Endothelial cell of umbilical vein (primary cell): ENCODE data around the gene NPIPB6. TPM values are rescaled to one million over a fixed set of nuclear protein-coding genes. Genes with fewer than 3 reads are reported as not detected.

Experiments used
- BruUV-seq: library from RNA; stranded (reverse); fragments of 400-500 nt; replicated peaks from 2 replicates; lab custom pipeline; 2021; lab: Mats Ljungman, UMichigan
- CTCF ChIA-PET: fragments of 300-600, 350-600 bp; sonication (Branson Sonifier 250); formaldehyde crosslinking; loops from one replicate; lab custom pipeline; 2021; ENCODE audit warnings: antibody characterized with exemption, inconsistent platforms; lab: Charles Lee
- POLR2A ChIA-PET: fragments of 300-600, 350-600 bp; sonication (Branson Sonifier 250); formaldehyde crosslinking; loops from one replicate; lab custom pipeline; 2021; ENCODE audit warnings: antibody characterized with exemption, inconsistent platforms; lab: Charles Lee
- DNase-seq: peaks from one replicate; pipeline ENCODE4 v3.0.0-alpha.2; 2011; ENCODE audit warnings: low read depth, low spot score
- FAIRE-seq: peaks from 2 replicates; lab custom pipeline; 2011; peaks lifted over from hg19 to GRCh38; lab: Jason Lieb, UNC
- H2AFZ ChIP-seq: 2 replicates; pipeline ENCODE4 v1.6.0; 2012; ENCODE audit warnings: low read depth, low read length, control low read depth, inconsistent platforms
- H3K27ac ChIP-seq: 2 replicates; pipeline ENCODE4 v1.5.1; 2011; ENCODE audit warnings: low read depth, mild to moderate bottlenecking, control low read depth, low read length, moderate library complexity; ENCODE audit not compliant: insufficient read depth
- H3K27me3 ChIP-seq, 2 experiments: 2 replicates each; pipeline versions ENCODE4 v1.6.0 to v1.6.1; 2011; ENCODE audit warnings: low read length in 2 of 2, mixed read lengths in 1 of 2; ENCODE audit not compliant: control insufficient read depth in 2 of 2, insufficient read depth in 2 of 2
- H3K36me3 ChIP-seq, 2 experiments: 2 replicates in 1 of 2; 3 replicates in 1 of 2; pipeline ENCODE4 v1.5.1; 2011; ENCODE audit warnings: low read length in 2 of 2, mild to moderate bottlenecking in 1 of 2, moderate library complexity in 1 of 2; ENCODE audit not compliant: control insufficient read depth in 2 of 2, insufficient read depth in 2 of 2; ENCODE audit errors: extremely low read depth in 1 of 2
- H3K4me1 ChIP-seq: 3 replicates; pipeline ENCODE4 v1.5.1; 2011; ENCODE audit warnings: mild to moderate bottlenecking, low read length; ENCODE audit not compliant: control insufficient read depth, insufficient read depth; ENCODE audit errors: extremely low read depth
- H3K4me2 ChIP-seq: 2 replicates; pipeline ENCODE4 v1.6.1; 2011; ENCODE audit warnings: low read length, control low read depth, mixed read lengths; ENCODE audit not compliant: insufficient read depth
- H3K4me3 ChIP-seq, 3 experiments: fragments of 200-600 bp in 1 of 3; sonication (generic), shearing (Covaris generic) in 1 of 3; replicated peaks in 1 of 3; 2 replicates each; pipeline ENCODE4 v1.5.1; 2011 to 2016; ENCODE audit warnings: control low read depth in 3 of 3, low read length in 3 of 3, mild to moderate bottlenecking in 2 of 3, inconsistent platforms in 1 of 3, low read depth in 1 of 3, moderate library complexity in 1 of 3; ENCODE audit not compliant: insufficient read depth in 1 of 3
- H3K79me2 ChIP-seq: 2 replicates; pipeline ENCODE4 v1.6.0; 2012; ENCODE audit warnings: low read length, inconsistent platforms; ENCODE audit not compliant: control insufficient read depth, insufficient read depth
- H3K9ac ChIP-seq: replicated peaks from 2 replicates; pipeline ENCODE3; 2011; ENCODE audit warnings: low read length, control low read depth; ENCODE audit not compliant: insufficient read depth; ENCODE audit errors: extremely low read depth
- H3K9me1 ChIP-seq: replicated peaks from 3 replicates; pipeline ENCODE4 v1.6.0; 2011; ENCODE audit warnings: mild to moderate bottlenecking, low read length; ENCODE audit not compliant: control insufficient read depth, insufficient read depth; ENCODE audit errors: extremely low read depth
- H3K9me3 ChIP-seq: replicated peaks from 2 replicates; pipeline ENCODE4 v1.5.1; 2012; ENCODE audit warnings: low read length, inconsistent platforms; ENCODE audit not compliant: control insufficient read depth, insufficient read depth
- H4K20me1 ChIP-seq: replicated peaks from 2 replicates; pipeline ENCODE3; 2011; ENCODE audit warnings: mild to moderate bottlenecking, low read length; ENCODE audit not compliant: control insufficient read depth, insufficient read depth; ENCODE audit errors: extremely low read depth
- CTCF ChIP-seq, 2 donors: IDR thresholded peaks; 1 replicate in 1 of 2; 2 replicates in 1 of 2; pipeline ENCODE4 v1.5.1; 2011; ENCODE audit warnings: low read length in 2 of 2, mild to moderate bottlenecking in 2 of 2, moderate library complexity in 2 of 2, control low read depth in 1 of 2, inconsistent platforms in 1 of 2, low read depth in 1 of 2; ENCODE audit not compliant: insufficient read depth in 1 of 2; ENCODE audit errors: extremely low read depth in 1 of 2
- EZH2 ChIP-seq: IDR thresholded peaks from 2 replicates; pipeline ENCODE4 v1.6.1; 2012; ENCODE audit warnings: borderline replicate concordance, low read depth, mild to moderate bottlenecking, moderate library complexity, low read length, inconsistent platforms; ENCODE audit not compliant: severe bottlenecking
- FOS ChIP-seq: IDR thresholded peaks from 2 replicates; pipeline ENCODE4 v1.6.1; 2011; ENCODE audit warnings: mild to moderate bottlenecking, low read length, moderate library complexity, borderline replicate concordance; ENCODE audit not compliant: insufficient read depth
- GATA2 ChIP-seq: IDR thresholded peaks from 2 replicates; pipeline ENCODE4 v1.7.0; 2011; ENCODE audit warnings: low read depth, mild to moderate bottlenecking, moderate library complexity, mixed read lengths, low read length; ENCODE audit not compliant: insufficient read length, insufficient read depth
- JUN ChIP-seq: IDR thresholded peaks from 2 replicates; pipeline ENCODE4 v1.6.1; 2011; ENCODE audit warnings: borderline replicate concordance, low read depth; ENCODE audit not compliant: insufficient read length, insufficient read depth
- MAX ChIP-seq: IDR thresholded peaks from 2 replicates; pipeline ENCODE4 v1.6.1; 2011; ENCODE audit not compliant: insufficient read depth, insufficient read length
- MYC ChIP-seq: IDR thresholded peaks from one replicate; pipeline ENCODE4 v1.6.1; 2011; ENCODE audit warnings: mild to moderate bottlenecking, low read depth, low read length
- POLR2A ChIP-seq: IDR thresholded peaks from 2 replicates; pipeline ENCODE4 v1.6.1; 2012; ENCODE audit warnings: low read depth, mild to moderate bottlenecking, control low read depth, low read length
- POLR2AphosphoS5 ChIP-seq: IDR thresholded peaks from 2 replicates; pipeline ENCODE4 v1.6.1; 2012; ENCODE audit warnings: low read depth, mild to moderate bottlenecking, control low read depth, low read length, moderate library complexity; ENCODE audit not compliant: insufficient read depth
- dilution Hi-C: fragments of 300-500 bp; cut with MboI; formaldehyde crosslinking; loops from one replicate; pipeline ENCODE4 v1.15.0; 2019; ENCODE audit warnings: low sequenced_read_pairs; ENCODE audit not compliant: extremely low pct_ligation_motif_present
- intact Hi-C: fragments of 100-400 bp; cut with micrococcal nuclease; formaldehyde crosslinking; loops from one replicate; pipeline ENCODE4 v1.10.0; 2022
- polyA plus RNA-seq, 4 experiments: library from polyadenylated mRNA; depleted of rRNA in 3 of 4; stranded (reverse) in 3 of 4; unstranded in 1 of 4; fragments of >200 nt; gene quantifications; 2 replicates each; pipeline versions ENCODE4 v1.2.1 to v1.2.3, GENCODE V29; 2011 to 2012; ENCODE audit warnings: missing spikeins in 1 of 4
- total RNA-seq: library from RNA; stranded (reverse); gene quantifications from 2 replicates; pipeline ENCODE4 v1.2.3, GENCODE V29; 2021

The NPIPB6 gene
- total and polyA plus RNA-seq, 2 donors (not counting 3 experiments of a cell fraction or from before 2014, with no cell fraction given): 5.0 TPM; not detected in 1

- Histone ChIP-seq H3K27ac (no peak overlapping the region), H3K4me3 (no peak overlapping the region), H2AFZ (no peak overlapping the region), H4K20me1 (no peaks in the 10 kb centered on the region), H3K4me2 (no peak overlapping the region), H3K79me2 (no peaks in the 10 kb centered on the region), H3K4me1 (no peaks in the 10 kb centered on the region), H3K9me1 (no peaks in the 10 kb centered on the region), H3K9ac (no peak overlapping the region), H3K36me3 (no peaks in the 10 kb centered on the region), H3K9me3 (no peaks in the 10 kb centered on the region), H3K27me3 (no peaks in the 10 kb centered on the region)
- POLR2A ChIA-PET: no interaction called here
- TF ChIP-seq JUN (no peak), POLR2AphosphoS5 (no peak), GATA2 (no peak), MAX (no peak), CTCF (IDR thresholded peaks at IDR 0.05; ENCODE audit: extremely low read depth in 1 of 2, insufficient read depth in 1 of 2, low read depth in 1 of 2, low read length in 2 of 2) (no peak), POLR2A (no peak), MYC (no peak), FOS (no peak), EZH2 (no peak)
- CTCF ChIA-PET: interaction anchor here (3.1 kb wide), 1 partner anchor 12 kb away, joined by 11 read pairs; no protein-coding TSS in a partner anchor
- no peak for FAIRE-seq
- no peak for DNase-seq
- intact Hi-C loops (no loop called here), dilution Hi-C loops (no loop called here)
- BruUV-seq: no TSS peak
Measured at GRCh38 chr16:28309811-28310311, 53.4 kb downstream of the NPIPB6 start.
